Lung microvascular endothelial cell (primary cell): ENCODE results near the gene USP7. TPM values are rescaled to one million over a fixed set of nuclear protein-coding genes. Genes with fewer than 3 reads are reported as not detected.
"Not testable (repeated sequence)": the region's sequence is repeated elsewhere in the genome, so short reads cannot be mapped to it uniquely, and the experiment has no call there.

Experiments
- DNase-seq, 2 donors: peaks; one replicate each; pipeline versions ENCODE4 v3.0.0 to v3.0.0-alpha.2; 2010; ENCODE audit warnings: low read depth in 2 of 2
- total RNA-seq: library from RNA; depleted of rRNA; stranded (reverse); fragments of >200 nt; gene quantifications from 2 replicates; pipeline ENCODE4 v1.2.1, GENCODE V29; 2014

The USP7 gene
- total RNA-seq, 1 donor from 2014 or later: 50.2 TPM

DNA sequence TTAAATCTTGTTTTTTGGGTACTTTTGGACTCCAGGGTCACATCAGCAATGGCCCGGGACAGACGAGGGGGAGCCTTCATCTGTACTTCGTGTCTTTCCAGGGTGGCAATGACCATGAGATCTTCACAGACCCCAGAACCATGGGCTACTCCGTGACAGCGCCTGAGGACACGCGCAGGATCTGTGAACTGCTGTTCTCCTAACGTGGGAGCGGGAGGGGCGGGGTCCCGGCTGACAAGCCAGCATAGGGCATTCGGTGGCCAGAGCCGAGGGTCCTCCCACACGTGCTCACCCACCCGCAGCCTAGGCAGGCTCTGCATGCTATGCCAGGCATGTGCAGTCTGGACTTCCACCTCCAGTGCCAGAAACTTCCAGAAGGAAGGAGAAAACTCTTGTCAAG is 116.1 kb downstream of the USP7 start:
- DNase-seq: no peak

DNA sequence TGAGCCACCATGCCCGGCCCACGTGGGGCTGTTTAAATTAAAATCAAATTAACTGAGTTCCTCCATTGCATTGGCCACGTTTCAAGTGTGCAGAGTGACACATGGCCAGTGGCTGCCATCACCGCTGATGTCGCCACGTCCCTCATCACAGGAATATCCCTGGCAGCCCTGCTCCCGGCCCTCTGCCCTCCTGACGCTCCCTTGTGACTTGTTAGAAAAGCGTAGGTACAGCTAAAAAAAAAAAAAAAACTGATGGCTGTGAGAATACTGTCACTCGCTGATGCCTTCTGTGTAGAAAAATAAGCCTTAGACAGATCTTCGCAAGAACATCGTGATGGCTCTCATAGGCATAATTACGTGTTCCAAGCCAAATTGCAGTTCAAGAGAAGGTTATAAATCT is 116.6 kb downstream of the USP7 start:
- no peak for DNase-seq

DNA sequence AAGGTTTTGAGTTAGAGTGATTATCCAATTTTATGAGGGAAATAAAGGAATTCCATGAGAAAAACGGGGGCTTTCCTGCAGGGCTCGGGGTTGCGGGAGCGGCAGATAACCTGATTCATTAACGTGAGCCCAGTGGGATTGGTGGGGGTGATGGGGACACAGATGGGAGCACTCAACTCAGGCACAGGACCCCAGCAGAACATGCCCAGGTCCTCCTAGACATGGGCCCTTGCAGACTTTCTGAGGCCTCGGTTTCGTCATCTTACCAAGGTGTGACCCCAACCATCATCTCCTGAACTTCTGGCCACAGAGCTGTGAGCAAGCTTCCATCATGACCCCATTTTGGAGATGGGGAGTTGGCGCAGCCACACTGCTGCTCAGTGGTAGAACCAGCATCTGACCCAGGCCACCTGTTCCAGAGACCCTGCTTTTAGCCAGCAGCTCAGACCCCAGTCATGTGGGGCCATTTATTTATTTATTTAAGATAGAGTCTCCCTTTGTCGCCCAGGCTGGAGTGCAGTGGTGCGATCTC is 117.2 kb downstream of the USP7 start:
- DNase-seq: no peak

DNA sequence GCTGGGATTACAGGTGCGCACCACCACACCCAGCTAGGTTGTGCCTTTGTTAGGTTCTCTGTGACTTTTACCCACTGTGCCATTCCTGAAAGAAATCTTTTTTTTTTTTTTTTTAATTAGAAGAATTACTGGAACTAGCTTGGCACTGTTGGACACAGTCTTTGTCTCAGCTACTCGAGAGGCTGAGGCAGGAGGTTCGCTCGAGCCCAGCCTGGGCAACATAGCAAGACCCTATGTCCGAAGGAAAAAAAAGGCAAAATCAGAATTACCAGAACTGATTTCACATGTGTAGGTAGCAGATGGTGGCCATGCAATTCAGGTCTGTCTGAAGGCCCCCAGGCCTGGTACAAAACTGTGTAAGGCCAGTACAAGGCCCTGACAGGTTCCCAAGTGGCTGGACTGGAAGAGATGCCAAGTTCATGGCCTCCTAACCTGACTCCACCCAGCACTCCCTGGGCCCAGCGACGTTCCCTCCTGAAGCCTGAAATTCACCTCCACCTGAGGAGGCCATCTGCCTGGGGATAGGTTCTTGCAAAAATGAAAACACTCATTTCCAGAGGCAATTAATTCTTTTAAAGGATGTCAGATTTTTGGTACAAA is 117.9 kb downstream of the USP7 start:
- DNase-seq: no peak

DNA sequence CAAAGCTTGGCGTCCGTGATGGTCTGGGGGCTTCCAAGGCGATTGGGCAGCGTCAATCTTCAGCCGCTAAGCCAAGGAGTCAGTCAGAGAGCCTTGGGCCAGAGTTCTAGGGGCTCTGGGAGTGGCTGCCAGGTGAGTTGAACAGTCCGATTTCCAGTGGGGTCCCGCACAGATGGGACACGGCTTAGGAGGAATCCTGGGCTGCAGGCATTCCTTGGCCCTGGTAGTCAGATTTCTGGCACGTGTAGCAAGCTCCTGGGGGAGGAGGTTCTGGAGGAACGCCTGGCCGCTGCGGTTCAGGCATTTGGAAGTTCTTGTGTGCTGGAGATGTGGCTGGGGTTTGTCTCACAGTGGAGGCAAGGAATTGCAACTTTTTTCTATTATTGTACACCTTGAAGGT is 120.4 kb downstream of the USP7 start:
- DNase-seq: not testable (repeated sequence)

Other genes with a start within 250 kb of the USP7 start
- 4.1 and 4.8 TPM in 2 replicates for gene TMEM186, start 166.3 kb downstream of the USP7 start, total RNA-seq
- 13.5 and 16.5 TPM in 2 replicates for gene PMM2, start 166.1 kb downstream of the USP7 start, total RNA-seq
- 141 and 222 TPM in 2 replicates for gene CARHSP1, start 94.9 kb downstream of the USP7 start, total RNA-seq
- gene LITAFD, start 81.6 kb downstream of the USP7 start, total RNA-seq: not detected in 2 replicates
- gene HAPSTR1, start 127.7 kb upstream of the USP7 start, total RNA-seq: 41.6 and 56.2 TPM in 2 replicates